H7 (cell line): Measurements from ENCODE around the gene SH2D7. TPM values are rescaled to one million over a fixed set of nuclear protein-coding genes. Genes with fewer than 3 reads are reported as not detected.

Experiments
- DNase-seq: peaks from one replicate; pipeline ENCODE4 v3.0.0; 2012
- H3K27me3 ChIP-seq: 2 replicates; pipeline ENCODE4 v1.6.0; 2011; ENCODE audit warnings: mild to moderate bottlenecking, low read length; ENCODE audit not compliant: control insufficient read depth, insufficient read depth
- H3K36me3 ChIP-seq: replicated peaks from 2 replicates; pipeline ENCODE4 v1.5.1; 2011; ENCODE audit warnings: low read length; ENCODE audit not compliant: control insufficient read depth, insufficient read depth
- H3K4me3 ChIP-seq: 2 replicates; pipeline ENCODE4 v1.5.1; 2011; ENCODE audit warnings: low read depth, mild to moderate bottlenecking, control low read depth, low read length, moderate library complexity; ENCODE audit not compliant: insufficient read depth
- total RNA-seq: library from RNA; depleted of rRNA; stranded (reverse); fragments of >200 nt; shearing (Covaris generic); gene quantifications from 2 replicates; pipeline ENCODE4 v1.2.3, GENCODE V29; 2014

SH2D7 gene
- total RNA-seq, 1 experiment from 2014 or later = not detected

- no peaks in the 10 kb centered on the region for H3K36me3 ChIP-seq
- H3K4me3 ChIP-seq = no peak overlapping the region
- no peak for DNase-seq
- peaks cover 1% of the 10 kb centered on the region; the same call in 1 of the 2 replicates for H3K27me3 ChIP-seq
Observed at GRCh38 chr15:78082106-78082742, 10.1 kb upstream of the SH2D7 start.

- no peak overlapping the region for H3K4me3 ChIP-seq
- H3K27me3 ChIP-seq = peaks cover 1% of the 10 kb centered on the region; the same call in 1 of the 2 replicates
- H3K36me3 ChIP-seq = no peaks in the 10 kb centered on the region
- no peak for DNase-seq
Observed at GRCh38 chr15:78082743-78083110, 9.6 kb upstream of the SH2D7 start.

- no peaks in the 10 kb centered on the region for H3K36me3 ChIP-seq
- DNase-seq = no peak
- peaks cover 1% of the 10 kb centered on the region; the same call in 1 of the 2 replicates for H3K27me3 ChIP-seq
- H3K4me3 ChIP-seq = no peak overlapping the region
Observed at GRCh38 chr15:78083186-78083585, 9.2 kb upstream of the SH2D7 start.

- H3K36me3 ChIP-seq = no peaks in the 10 kb centered on the region
- peaks cover 1% of the 10 kb centered on the region; the same call in 1 of the 2 replicates for H3K27me3 ChIP-seq
- H3K4me3 ChIP-seq = no peak overlapping the region
- DNase-seq = peak; percentile 39
Observed at GRCh38 chr15:78083687-78084448, 8.5 kb upstream of the SH2D7 start.

- peaks cover 1% of the 10 kb centered on the region; the same call in 1 of the 2 replicates for H3K27me3 ChIP-seq
- no peak overlapping the region for H3K4me3 ChIP-seq
- H3K36me3 ChIP-seq = no peaks in the 10 kb centered on the region
- no peak for DNase-seq
Observed at GRCh38 chr15:78084449-78084750, 8.0 kb upstream of the SH2D7 start.

GRCh38 chr15:78085928-78086327, 6.4 kb upstream of the SH2D7 start:
- DNase-seq = no peak
- Histone ChIP-seq H3K4me3 (no peak overlapping the region), H3K27me3 (peaks cover 1% of the 10 kb centered on the region; the same call in 1 of the 2 replicates)

GRCh38 chr15:78087951-78088772, 4.2 kb upstream of the SH2D7 start:
- no peak for DNase-seq
- Histone ChIP-seq H3K36me3 (no peaks in the 10 kb centered on the region), H3K27me3 (no peaks in the 10 kb centered on the region), H3K4me3 (no peak overlapping the region)

More at GRCh38 chr15:78085928-78086327, 6.4 kb upstream of the SH2D7 start:
- H3K36me3 ChIP-seq = no peaks in the 10 kb centered on the region

- Histone ChIP-seq H3K27me3 (no peaks in the 10 kb centered on the region), H3K4me3 (no peak overlapping the region)
Observed at GRCh38 chr15:78088773-78089080, 3.6 kb upstream of the SH2D7 start.

GRCh38 chr15:78090422-78091063, 1.8 kb upstream of the SH2D7 start:
- DNase-seq = no peak
- Histone ChIP-seq H3K36me3 (no peaks in the 10 kb centered on the region), H3K27me3 (no peaks in the 10 kb centered on the region; the same call in 1 of the 2 replicates), H3K4me3 (no peak overlapping the region)

More at GRCh38 chr15:78088773-78089080, 3.6 kb upstream of the SH2D7 start:
- DNase-seq = peak; percentile 40
- no peaks in the 10 kb centered on the region for H3K36me3 ChIP-seq

GRCh38 chr15:78093242-78094020, 1.1 kb downstream of the SH2D7 start:
- no peaks in the 10 kb centered on the region for H3K36me3 ChIP-seq
- no peaks in the 10 kb centered on the region; the same call in 1 of the 2 replicates for H3K27me3 ChIP-seq
- no peak overlapping the region for H3K4me3 ChIP-seq
- no peak for DNase-seq

- no peak overlapping the region for H3K4me3 ChIP-seq
- H3K36me3 ChIP-seq = no peaks in the 10 kb centered on the region
- no peaks in the 10 kb centered on the region; the same call in 1 of the 2 replicates for H3K27me3 ChIP-seq
- peak; percentile 37 for DNase-seq
Observed at GRCh38 chr15:78097667-78098066, 5.3 kb downstream of the SH2D7 start.

- Histone ChIP-seq H3K36me3 (no peaks in the 10 kb centered on the region), H3K27me3 (no peaks in the 10 kb centered on the region; the same call in 1 of the 2 replicates), H3K4me3 (no peak overlapping the region)
- no peak for DNase-seq
Observed at GRCh38 chr15:78098131-78098755, 5.9 kb downstream of the SH2D7 start.

- H3K27me3 ChIP-seq = no peaks in the 10 kb centered on the region
- H3K4me3 ChIP-seq = no peak overlapping the region
- no peak for DNase-seq
- peaks cover 1% of the 10 kb centered on the region; the same call in 1 of the 2 replicates for H3K36me3 ChIP-seq
Observed at GRCh38 chr15:78100886-78101285, 8.5 kb downstream of the SH2D7 start.
